RPMI7951 (cell line): ENCODE data around the gene KCNH3. TPM values are rescaled to one million over a fixed set of nuclear protein-coding genes. Genes with fewer than 3 reads are reported as not detected.
A peak's percentile ranks its signal among the peaks of the same experiment; 100 is the strongest.
"Not testable (repeated sequence)": the region's sequence is repeated elsewhere in the genome, so short reads cannot be mapped to it uniquely, and the experiment has no call there.

Source experiments
- DNase-seq: peaks from one replicate; pipeline ENCODE4 v3.0.0-alpha.2; 2012; ENCODE audit warnings: low read depth
- total RNA-seq: library from RNA; depleted of rRNA; stranded (reverse); fragments of >200 nt; shearing (Covaris generic); gene quantifications from 2 replicates; pipeline ENCODE4 v1.2.3, GENCODE V29; 2014

KCNH3 gene
- total RNA-seq, 1 experiment from 2014 or later = 0.24 TPM

DNA sequence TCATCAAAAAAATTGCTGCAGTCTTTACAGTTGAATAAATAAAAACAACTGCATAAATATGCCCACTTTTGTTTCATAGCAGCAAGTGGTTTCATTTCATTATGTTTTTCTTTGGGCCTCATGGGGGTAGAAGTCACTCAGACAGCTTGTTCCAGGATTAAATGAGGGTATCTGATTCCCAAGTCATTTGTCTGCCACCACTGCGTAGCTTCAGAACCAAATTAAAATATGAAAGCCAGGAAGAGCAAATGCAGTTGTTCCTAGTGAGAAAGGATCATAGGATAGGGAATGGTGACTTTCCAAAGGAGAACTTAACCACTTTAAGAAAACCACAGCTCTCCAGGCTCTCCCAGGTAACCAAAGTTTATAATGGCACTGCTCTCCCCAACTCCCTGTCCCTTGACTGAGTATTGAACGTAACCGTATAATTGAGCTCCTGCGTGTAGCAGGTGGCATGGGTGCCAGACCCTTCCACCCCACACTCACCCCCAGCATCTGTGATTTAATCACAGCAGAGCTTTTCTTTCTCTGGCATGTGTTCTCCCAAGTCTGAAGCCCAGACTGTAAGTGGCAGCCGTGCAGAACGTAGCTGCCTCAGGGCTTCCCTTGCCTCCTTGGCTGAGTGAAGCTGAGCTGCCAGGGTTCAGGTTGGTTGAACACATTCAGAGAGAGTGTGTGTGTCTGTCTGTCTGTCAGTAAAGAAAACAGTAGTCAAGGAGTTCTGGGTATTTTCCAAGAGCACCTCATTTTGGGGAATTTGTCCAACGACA lies 11.3 kb upstream of the KCNH3 start:
- DNase-seq = no peak

DNA sequence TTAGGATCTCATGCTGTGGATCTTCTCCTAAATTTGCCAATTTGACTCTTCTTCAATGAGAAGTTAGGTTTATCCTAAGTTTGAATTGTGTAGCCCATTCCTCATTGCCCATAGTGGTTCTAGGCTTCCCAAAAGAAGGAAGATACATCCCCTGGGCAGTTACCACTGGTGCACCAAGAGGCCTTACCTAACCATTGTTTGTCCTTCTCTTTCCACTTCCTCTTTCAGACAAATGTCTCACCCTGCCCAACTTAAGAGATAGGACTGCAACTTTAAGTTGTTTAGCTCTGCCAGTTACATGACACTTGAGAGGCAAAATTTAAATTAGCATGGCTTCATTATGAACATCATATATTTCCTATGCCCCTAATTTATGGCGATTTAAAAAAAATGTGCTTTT lies 9.4 kb upstream of the KCNH3 start:
- DNase-seq = no peak

- no peak for DNase-seq
Measured at GRCh38 chr12:49531745-49532144, 7.1 kb upstream of the KCNH3 start.

GRCh38 chr12:49533331-49533730 lies 5.5 kb upstream of the KCNH3 start:
- no peak for DNase-seq

- not testable (repeated sequence) for DNase-seq
Measured at GRCh38 chr12:49534122-49534521, 4.7 kb upstream of the KCNH3 start.

GRCh38 chr12:49534731-49535278 lies 4.0 kb upstream of the KCNH3 start:
- DNase-seq = no peak

DNA sequence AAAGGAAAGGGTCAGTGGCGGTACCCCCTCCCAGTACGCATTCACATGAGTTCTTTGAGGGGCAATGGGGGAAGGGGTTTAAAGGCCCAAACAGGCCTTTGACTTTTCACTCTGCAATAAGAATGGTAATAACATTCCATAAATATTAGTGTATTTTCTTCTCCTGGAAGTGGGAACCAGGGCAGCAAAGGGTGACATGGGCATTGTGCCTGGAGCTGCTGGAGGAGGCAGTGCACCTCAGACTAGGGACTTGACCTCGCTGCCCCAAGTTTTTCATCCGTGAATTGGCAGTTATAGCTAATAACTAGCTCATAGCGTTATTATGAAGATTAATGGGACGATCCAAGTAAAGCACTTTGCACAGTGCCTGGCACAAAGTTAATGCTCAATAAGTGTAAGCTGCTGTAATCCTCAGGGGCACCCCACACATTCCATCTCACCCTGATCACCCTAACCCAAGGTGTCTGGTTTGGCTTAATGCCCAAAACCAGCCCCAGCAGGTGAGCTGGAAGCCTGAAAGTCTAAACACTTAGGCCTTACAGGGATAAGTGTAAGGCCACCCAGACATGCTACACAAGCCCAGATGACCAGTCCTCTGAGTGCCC lies 2.8 kb upstream of the KCNH3 start:
- no peak for DNase-seq

- no peak for DNase-seq
Measured at GRCh38 chr12:49536526-49537071, 2.2 kb upstream of the KCNH3 start.

DNA sequence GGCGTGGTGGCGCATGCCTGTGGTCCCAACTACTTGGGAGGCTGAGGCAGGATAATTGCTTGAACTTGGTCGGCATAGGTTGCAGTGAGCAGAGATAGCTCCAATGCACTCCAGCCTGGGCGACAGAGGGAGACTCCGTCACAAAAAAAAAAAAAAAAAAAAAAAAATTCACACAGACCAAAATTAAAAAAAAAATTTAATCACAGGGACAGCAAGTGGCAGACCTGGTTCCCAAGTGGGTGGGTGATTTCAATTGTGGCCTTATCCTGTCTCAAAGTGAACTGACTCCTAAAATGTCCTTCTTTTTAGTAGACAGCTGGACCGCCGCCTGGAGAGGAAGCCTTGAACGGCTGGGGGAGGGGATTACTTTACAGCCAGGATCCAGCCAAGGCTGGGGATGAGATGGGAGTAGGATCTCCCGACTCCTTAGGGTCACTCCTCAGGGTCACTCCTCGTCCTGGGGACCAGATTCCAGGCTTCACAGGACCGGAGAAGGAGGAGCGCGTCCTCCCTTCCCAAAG lies 1.5 kb upstream of the KCNH3 start:
- no peak for DNase-seq

GRCh38 chr12:49537752-49538509 lies 899 bp upstream of the KCNH3 start:
- DNase-seq = peak; percentile 9

GRCh38 chr12:49539406-49540228 lies 787 bp downstream of the KCNH3 start:
- no peak for DNase-seq

GRCh38 chr12:49540229-49541139 lies 1.7 kb downstream of the KCNH3 start:
- DNase-seq = no peak

- DNase-seq = no peak
Measured at GRCh38 chr12:49541140-49541861, 2.5 kb downstream of the KCNH3 start.

DNA sequence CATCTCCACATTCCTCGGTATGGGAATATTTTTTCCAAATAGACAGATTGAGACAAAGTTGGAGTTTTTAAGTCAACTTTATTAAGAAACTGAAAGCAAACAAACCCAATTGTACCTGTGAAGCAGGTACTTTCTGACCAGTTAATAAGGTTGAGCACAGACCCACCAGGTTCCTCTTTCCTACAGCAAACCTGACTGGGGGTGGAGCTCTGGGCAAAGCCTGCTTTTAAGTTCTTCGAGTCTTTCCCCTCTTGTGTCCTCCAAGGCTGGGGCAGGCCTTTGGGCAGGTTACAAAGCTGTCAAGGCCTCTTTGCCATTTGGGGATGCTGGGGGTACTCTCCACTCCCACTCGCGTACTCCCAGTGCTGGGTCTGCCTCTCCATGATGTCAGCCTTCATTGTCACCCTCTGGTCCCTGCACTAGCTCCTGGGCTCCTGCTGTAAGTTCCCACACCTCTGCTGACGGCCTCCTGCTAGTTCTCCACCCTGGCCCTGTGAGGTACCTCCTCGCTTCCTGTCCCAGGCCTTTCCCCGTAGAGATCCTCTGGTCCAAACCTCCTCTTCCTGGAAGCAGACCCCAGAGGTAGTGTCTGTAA lies 3.2 kb downstream of the KCNH3 start:
- no peak for DNase-seq

DNA sequence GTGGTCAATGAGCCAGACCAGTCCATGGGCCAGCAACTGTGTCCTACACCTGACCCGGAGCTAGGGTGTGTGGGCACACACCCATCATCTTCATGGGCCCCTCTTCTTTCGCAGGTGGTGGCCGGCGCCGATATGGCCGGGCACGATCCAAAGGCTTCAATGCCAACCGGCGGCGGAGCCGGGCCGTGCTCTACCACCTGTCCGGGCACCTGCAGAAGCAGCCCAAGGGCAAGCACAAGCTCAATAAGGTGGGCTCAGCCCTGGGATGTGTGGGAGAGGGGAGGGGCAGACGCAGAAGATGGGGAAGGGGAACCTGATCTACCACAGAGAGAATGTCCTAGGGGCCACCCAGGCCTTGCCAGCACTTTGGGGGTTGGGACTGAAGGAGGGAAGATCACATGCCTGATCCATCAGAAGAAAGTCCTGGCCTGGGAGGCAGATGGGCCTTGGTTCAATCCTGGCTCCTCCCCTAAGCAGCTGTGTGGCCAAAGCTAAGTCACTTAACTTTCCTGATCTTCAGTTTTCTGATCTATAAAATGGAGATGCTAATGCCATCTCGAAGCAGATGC lies 3.8 kb downstream of the KCNH3 start:
- DNase-seq = no peak

DNA sequence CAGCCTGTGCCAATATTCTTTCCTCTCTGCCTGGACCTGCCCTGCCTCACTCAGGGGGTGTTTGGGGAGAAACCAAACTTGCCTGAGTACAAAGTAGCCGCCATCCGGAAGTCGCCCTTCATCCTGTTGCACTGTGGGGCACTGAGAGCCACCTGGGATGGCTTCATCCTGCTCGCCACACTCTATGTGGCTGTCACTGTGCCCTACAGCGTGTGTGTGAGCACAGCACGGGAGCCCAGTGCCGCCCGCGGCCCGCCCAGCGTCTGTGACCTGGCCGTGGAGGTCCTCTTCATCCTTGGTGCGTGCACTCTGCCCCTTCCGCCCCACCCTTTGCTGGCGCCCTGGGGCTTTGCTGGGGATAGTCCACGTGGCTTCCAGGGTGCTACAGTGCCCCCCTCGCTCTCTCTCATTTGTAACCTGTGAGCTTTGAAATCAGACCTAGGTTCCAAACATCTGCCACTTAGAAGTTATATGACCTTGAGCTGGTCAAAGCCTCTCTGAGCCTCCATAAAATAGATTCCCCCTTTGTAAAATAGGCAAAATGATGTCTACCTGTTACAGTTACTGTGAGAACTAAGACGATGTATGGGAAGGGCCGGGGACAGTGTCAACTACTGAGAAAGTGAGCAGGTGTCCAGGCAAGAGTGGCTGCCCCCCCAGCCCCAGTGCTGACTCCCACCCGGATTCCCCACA lies 4.5 kb downstream of the KCNH3 start:
- no peak for DNase-seq

- no peak for DNase-seq
Measured at GRCh38 chr12:49543914-49544815, 5.3 kb downstream of the KCNH3 start.
